ENCODE measurements around the gene DHODH. TPM values are rescaled to one million over a fixed set of nuclear protein-coding genes. Genes with fewer than 3 reads are reported as not detected.
A peak's percentile ranks its signal among the peaks of the same experiment; 100 is the strongest.

DHODH gene
- total and polyA plus RNA-seq, 2 of the 13 experiments (the other 11 are each of a cell fraction or from before 2014, with no cell fraction given): 10.7 to 16.4 TPM

- TF ChIP-seq HNF1B (CRISPR knock-in tag; IDR thresholded peaks at IDR 0.05): peak; percentile 41
- peak; percentile 71 for TF ChIP-seq ATF3 (CRISPR knock-in tag; IDR thresholded peaks at IDR 0.05)
- no peak for TF ChIP-seq RBM22 (optimal IDR thresholded peaks at IDR 0.05; ENCODE audit: low read length)
- TF ChIP-seq HOMEZ (CRISPR knock-in tag; IDR thresholded peaks at IDR 0.05; ENCODE audit: low read depth): 0 out of 2 replicates have a peak, but pooled peaks have one; percentile 48
- no peak for TF ChIP-seq TP53 (CRISPR knock-in tag; conservative IDR thresholded peaks at IDR 0.05)
- no peak for TF ChIP-seq FOXO1 (CRISPR knock-in tag; IDR thresholded peaks at IDR 0.05)
- TF ChIP-seq SAP130 (CRISPR knock-in tag; IDR thresholded peaks at IDR 0.05; ENCODE audit: low read depth): peak; percentile 79
- peak; percentile 60; the same call in 1 of the 2 replicates for TF ChIP-seq ZBTB38 (CRISPR knock-in tag; IDR thresholded peaks at IDR 0.05)
- TF ChIP-seq ZBTB26 (CRISPR knock-in tag; IDR thresholded peaks at IDR 0.05; ENCODE audit: borderline replicate concordance): no peak
- TF ChIP-seq ZNF3 (CRISPR knock-in tag; IDR thresholded peaks at IDR 0.05): no peak
- TF ChIP-seq SALL1 (CRISPR knock-in tag; IDR thresholded peaks at IDR 0.05): peak; percentile 28; the same call in 1 of the 2 replicates
- TF ChIP-seq RFX5 (IDR thresholded peaks at IDR 0.05; ENCODE audit: low read depth, low read length): no peak
- peak; percentile 76; the same call in 1 of the 2 replicates for TF ChIP-seq JUND (CRISPR knock-in tag; IDR thresholded peaks at IDR 0.05)
- no peak for TF ChIP-seq GATAD2A (CRISPR knock-in tag; IDR thresholded peaks at IDR 0.05)
- TF ChIP-seq CREM (IDR thresholded peaks at IDR 0.05): no peak
- no peak for TF ChIP-seq CREM (CRISPR knock-in tag; IDR thresholded peaks at IDR 0.05)
- TF ChIP-seq TEAD3 (CRISPR knock-in tag; optimal IDR thresholded peaks at IDR 0.05; ENCODE audit: borderline replicate concordance): no peak
- TF ChIP-seq MLX (CRISPR knock-in tag; IDR thresholded peaks at IDR 0.05): no peak
- no peak for TF ChIP-seq PHB2 (IDR thresholded peaks at IDR 0.05; ENCODE audit: partially characterized antibody)
- peak; percentile 36 for TF ChIP-seq PAXIP1 (CRISPR knock-in tag; conservative IDR thresholded peaks at IDR 0.05)
- TF ChIP-seq ZFX (CRISPR knock-in tag; IDR thresholded peaks at IDR 0.05; ENCODE audit: low read depth): peak; percentile 56; the same call in 1 of the 2 replicates
- no peak for TF ChIP-seq GZF1 (CRISPR knock-in tag; IDR thresholded peaks at IDR 0.05)
Measured at GRCh38 chr16:71974068-71974818, 34.3 kb upstream of the DHODH start (continued).
